Right atrium auricular region (tissue), 2 donors: ENCODE measurements around the gene PGR. TPM values are rescaled to one million over a fixed set of nuclear protein-coding genes. Genes with fewer than 3 reads are reported as not detected.

Experiments used
- DNase-seq: peaks from one replicate; pipeline ENCODE4 v3.0.0-alpha.2; 2019; ENCODE audit warnings: low spot score
- H3K27ac ChIP-seq, 2 donors: fragments of 200-600 bp; sonication (generic); 1 replicate in 1 of 2; 2 replicates in 1 of 2; pipeline ENCODE4 v1.5.1; 2016 to 2019
- H3K27me3 ChIP-seq, 2 donors: fragments of 200-600 bp; sonication (generic); one replicate each; pipeline versions ENCODE4 v1.5.1 to v1.6.0; 2017 to 2019
- H3K36me3 ChIP-seq: fragments of 200-600 bp; sonication (generic); one replicate; pipeline ENCODE4 v1.5.1; 2016
- H3K4me1 ChIP-seq, 2 donors: fragments of 200-600 bp; sonication (generic); one replicate each; pipeline versions ENCODE4 v1.5.1 to v1.6.0; 2017 to 2019
- H3K4me3 ChIP-seq, 2 donors: fragments of 200-600 bp; sonication (generic); 1 replicate in 1 of 2; 2 replicates in 1 of 2; pipeline ENCODE4 v1.5.1; 2017 to 2019; ENCODE audit warnings: mild to moderate bottlenecking in 1 of 2, moderate library complexity in 1 of 2
- H3K9me3 ChIP-seq, 2 donors: fragments of 200-600 bp; sonication (generic); one replicate each; pipeline ENCODE4 v1.5.1; 2019
- CTCF ChIP-seq, 2 donors: fragments of 200-600 bp; sonication (generic); IDR thresholded peaks; one replicate each; pipeline ENCODE4 v1.5.1; 2019; ENCODE audit warnings: antibody characterized with exemption in 2 of 2
- total RNA-seq, 2 donors: library from RNA; depleted of rRNA; stranded (reverse); fragments of >200 nt; gene quantifications; one replicate each; pipeline ENCODE4 v1.1.0, GENCODE V29; 2016

The PGR gene
- total RNA-seq, 2 donors from 2014 or later, result 8.2 to 8.6 TPM

DNA sequence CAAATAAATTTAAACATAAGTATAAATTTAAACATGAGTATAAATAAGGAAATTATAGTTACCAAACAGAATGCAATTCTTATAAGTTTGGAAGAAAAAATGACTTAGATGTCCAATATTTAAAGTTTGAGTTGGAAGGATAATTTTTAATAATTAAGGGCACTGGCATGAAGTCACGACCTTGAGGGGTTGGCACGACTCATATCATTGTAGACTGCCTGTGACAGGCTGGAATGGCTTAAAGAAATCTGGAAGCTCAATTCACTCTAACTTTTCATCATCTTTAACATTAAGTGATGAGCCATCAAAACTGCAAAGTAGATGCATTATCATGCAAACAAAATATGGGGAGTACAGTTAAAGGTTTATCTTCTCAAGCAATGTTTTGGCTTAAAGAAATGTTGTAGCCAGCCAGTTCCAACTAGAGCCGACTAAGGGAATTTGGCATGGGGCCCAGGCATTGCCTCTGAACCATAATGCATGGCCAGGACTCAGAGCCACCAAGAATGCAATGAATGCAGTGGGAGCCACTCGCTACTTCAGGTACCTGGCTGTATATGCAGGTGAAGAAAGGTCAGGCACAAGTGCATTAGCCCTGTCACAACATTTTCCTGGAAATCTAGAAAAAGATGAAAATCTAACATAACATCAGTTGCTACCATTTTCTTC, 33.4 kb downstream of the PGR start:
- no peaks in the 10 kb centered on the region for H3K9me3 ChIP-seq
- H3K27ac ChIP-seq, result no peak overlapping the region
- peaks cover 0 to 10% of the 10 kb centered on the region in 2 donors for H3K4me1 ChIP-seq
- H3K27me3 ChIP-seq, result no peaks in the 10 kb centered on the region
- H3K4me3 ChIP-seq, result no peak overlapping the region
- no peak for TF ChIP-seq CTCF (IDR thresholded peaks at IDR 0.05)
- H3K36me3 ChIP-seq, result no peaks in the 10 kb centered on the region
- no peak for DNase-seq

- no peak for TF ChIP-seq CTCF (IDR thresholded peaks at IDR 0.05)
- Histone ChIP-seq H3K36me3 (peaks cover 4% of the 10 kb centered on the region), H3K4me1 (peaks cover 0 to 10% of the 10 kb centered on the region in 2 donors), H3K4me3 (no peak overlapping the region), H3K27me3 (no peaks in the 10 kb centered on the region), H3K27ac (no peak overlapping the region), H3K9me3 (peaks cover 0 to 16% of the 10 kb centered on the region in 2 donors)
- DNase-seq, result no peak
Measured at GRCh38 chr11:101091781-101092180, 37.8 kb downstream of the PGR start.

- peaks cover 0 to 3% of the 10 kb centered on the region in 2 donors for H3K4me1 ChIP-seq
- no peak for DNase-seq
- H3K27me3 ChIP-seq, result no peaks in the 10 kb centered on the region
- peaks cover 0 to 18% of the 10 kb centered on the region in 2 donors for H3K9me3 ChIP-seq
- H3K36me3 ChIP-seq, result peaks cover 4% of the 10 kb centered on the region
- no peak overlapping the region for H3K27ac ChIP-seq
- H3K4me3 ChIP-seq, result no peak overlapping the region
- no peak for TF ChIP-seq CTCF (IDR thresholded peaks at IDR 0.05)
Measured at GRCh38 chr11:101090679-101091270, 38.8 kb downstream of the PGR start.

GRCh38 chr11:101083335-101083734, 46.3 kb downstream of the PGR start:
- H3K4me3 ChIP-seq, result no peak overlapping the region
- TF ChIP-seq CTCF (IDR thresholded peaks at IDR 0.05), result no peak
- H3K4me1 ChIP-seq, result no peaks in the 10 kb centered on the region
- peaks cover 5% of the 10 kb centered on the region for H3K36me3 ChIP-seq
- no peak for DNase-seq
- peaks cover 0 to 34% of the 10 kb centered on the region in 2 donors for H3K9me3 ChIP-seq
- no peaks in the 10 kb centered on the region for H3K27me3 ChIP-seq
- no peak overlapping the region for H3K27ac ChIP-seq

GRCh38 chr11:101082813-101083212, 46.8 kb downstream of the PGR start:
- TF ChIP-seq CTCF (IDR thresholded peaks at IDR 0.05), result no peak
- Histone ChIP-seq H3K4me3 (no peak overlapping the region), H3K4me1 (no peaks in the 10 kb centered on the region), H3K27ac (no peak overlapping the region), H3K36me3 (peaks cover 5% of the 10 kb centered on the region), H3K27me3 (no peaks in the 10 kb centered on the region), H3K9me3 (peaks cover 0 to 29% of the 10 kb centered on the region in 2 donors)
- DNase-seq, result no peak
